ENCODE results near the gene HOXD9.

HOXD9 gene

GRCh38 chr2:176092270-176093144 lies 30.0 kb upstream of the HOXD9 start, which contains the start of gene HOXD13:
HOXD13 (plus strand) TSS chr2:176092721; CDS start chr2:176092891, 170 bp downstream.
- Histone ChIP-seq H3K79me2 (no peaks in the 10 kb centered on the region), H3K4me1 (no peaks in the 10 kb centered on the region), H2AFZ (no peak within 1 kb of the TSS), H3K36me3 (ENCODE audit: control insufficient read depth, insufficient read depth, low read length) (no peaks in the 10 kb centered on the region), H3K4me2 (ENCODE audit: low read length) (no peak within 1 kb of the TSS), H3K9me3 (ENCODE audit: control insufficient read depth, low read length) (no peaks in the 10 kb centered on the region), H3K27me3 (ENCODE audit: control insufficient read depth, insufficient read depth, low read length) (peaks cover 30% of the 10 kb centered on the region), H3K4me3 (ENCODE audit: low read depth, low read length) (no peak within 1 kb of the TSS), H3K9ac (no peak within 1 kb of the TSS), H3K27ac (no peak within 1 kb of the TSS)
- TF ChIP-seq CTCF (IDR thresholded peaks at IDR 0.05): no peak

GRCh38 chr2:176093145-176093897 lies 29.2 kb upstream of the HOXD9 start:
- Histone ChIP-seq H3K79me2 (no peaks in the 10 kb centered on the region), H3K27me3 (ENCODE audit: control insufficient read depth, insufficient read depth, low read length) (peaks cover 24% of the 10 kb centered on the region), H3K4me2 (ENCODE audit: low read length) (no peak overlapping the region), H3K27ac (no peak overlapping the region), H3K4me3 (ENCODE audit: low read depth, low read length) (no peak overlapping the region), H3K9ac (no peak overlapping the region), H3K9me3 (ENCODE audit: control insufficient read depth, low read length) (no peaks in the 10 kb centered on the region), H3K4me1 (no peaks in the 10 kb centered on the region), H3K36me3 (ENCODE audit: control insufficient read depth, insufficient read depth, low read length) (no peaks in the 10 kb centered on the region), H2AFZ (no peak overlapping the region)
- no peak for TF ChIP-seq CTCF (IDR thresholded peaks at IDR 0.05)

- no peaks in the 10 kb centered on the region for H3K79me2 ChIP-seq
- peaks cover 24% of the 10 kb centered on the region for H3K27me3 ChIP-seq (ENCODE audit: control insufficient read depth, insufficient read depth, low read length)
- no peaks in the 10 kb centered on the region for H3K36me3 ChIP-seq (ENCODE audit: control insufficient read depth, insufficient read depth, low read length)
- H3K9ac ChIP-seq: no peak overlapping the region
- H2AFZ ChIP-seq: no peak overlapping the region
- no peak for TF ChIP-seq CTCF (IDR thresholded peaks at IDR 0.05)
- H3K4me3 ChIP-seq (ENCODE audit: low read depth, low read length): no peak overlapping the region
- H3K4me2 ChIP-seq (ENCODE audit: low read length): no peak overlapping the region
- no peaks in the 10 kb centered on the region for H3K9me3 ChIP-seq (ENCODE audit: control insufficient read depth, low read length)
- H3K27ac ChIP-seq: no peak overlapping the region
- no peaks in the 10 kb centered on the region for H3K4me1 ChIP-seq
Measured at GRCh38 chr2:176093898-176094249, 28.6 kb upstream of the HOXD9 start.

- H3K9ac ChIP-seq: no peak overlapping the region
- H3K79me2 ChIP-seq: no peaks in the 10 kb centered on the region
- H3K9me3 ChIP-seq (ENCODE audit: control insufficient read depth, low read length): no peaks in the 10 kb centered on the region
- H3K4me2 ChIP-seq (ENCODE audit: low read length): no peak overlapping the region
- no peak overlapping the region for H2AFZ ChIP-seq
- no peak overlapping the region for H3K4me3 ChIP-seq (ENCODE audit: low read depth, low read length)
- no peaks in the 10 kb centered on the region for H3K4me1 ChIP-seq
- no peak overlapping the region for H3K27ac ChIP-seq
- H3K27me3 ChIP-seq (ENCODE audit: control insufficient read depth, insufficient read depth, low read length): peaks cover 24% of the 10 kb centered on the region
- no peak for TF ChIP-seq CTCF (IDR thresholded peaks at IDR 0.05)
- no peaks in the 10 kb centered on the region for H3K36me3 ChIP-seq (ENCODE audit: control insufficient read depth, insufficient read depth, low read length)
Measured at GRCh38 chr2:176094349-176094748, 28.2 kb upstream of the HOXD9 start.
